ENCODE data around the gene CXCL11.

The CXCL11 gene

GRCh38 chr4:76024065-76024464 is 11.8 kb downstream of the CXCL11 start:
- H3K27ac ChIP-seq: no peak overlapping the region
- peaks cover 41% of the 10 kb centered on the region for H3K4me1 ChIP-seq (ENCODE audit: low read depth, poor library complexity, severe bottlenecking)
- H3K36me3 ChIP-seq (ENCODE audit: insufficient read depth): no peaks in the 10 kb centered on the region
- H3K27me3 ChIP-seq (ENCODE audit: insufficient read depth, low read depth): no peaks in the 10 kb centered on the region
- peak overlapping the region; percentile 43; the same call in 1 of the 2 replicates for H3K4me2 ChIP-seq
- H3K4me3 ChIP-seq (IDR thresholded peaks at IDR 0.05; ENCODE audit: insufficient read depth, low read depth, low read length): no peak overlapping the region
- no peaks in the 10 kb centered on the region for H3K79me2 ChIP-seq (ENCODE audit: insufficient read depth, low read depth)
- H2AFZ ChIP-seq (ENCODE audit: low read depth): no peak overlapping the region
- no peaks in the 10 kb centered on the region for H4K20me1 ChIP-seq (ENCODE audit: insufficient read depth)
- no peak overlapping the region for H3K9ac ChIP-seq
- TF ChIP-seq CTCF (conservative IDR thresholded peaks at IDR 0.05; ENCODE audit: low read depth, low read length): no peak

DNA sequence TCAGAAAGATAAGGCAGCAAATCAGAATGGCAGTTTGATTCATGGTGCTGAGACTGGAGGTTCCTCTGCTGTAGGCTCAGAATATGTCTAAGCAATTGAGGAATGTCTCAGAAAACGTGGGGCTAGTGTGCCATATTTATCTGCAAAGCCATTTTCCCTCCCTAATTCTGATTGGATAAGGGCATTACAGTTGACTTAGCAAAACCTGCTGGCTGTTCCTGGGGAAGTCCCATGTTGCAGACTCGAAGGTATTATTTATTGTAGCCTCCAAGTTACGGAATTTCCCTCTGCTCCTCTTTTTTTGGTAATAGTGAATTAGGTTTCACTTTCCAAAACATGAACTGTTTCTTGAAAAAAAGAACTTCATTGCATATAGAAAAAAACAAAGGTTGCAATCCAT is 12.5 kb downstream of the CXCL11 start, which contains the start of gene CXCL10:
TSS of gene CXCL10 (minus strand) at position 109 of the 400 bp plus-strand sequence. CDS start at position 43, 66 bp downstream.
- Histone ChIP-seq H3K4me2 (peak within 1 kb of the TSS; percentile 43), H3K9ac (no peak within 1 kb of the TSS), H2AFZ (ENCODE audit: low read depth) (0 out of 2 replicates have a peak within 1 kb of the TSS, but pooled peaks have one; percentile 11)

GRCh38 chr4:76022677-76023076 is 13.2 kb downstream of the CXCL11 start:
- H3K27ac ChIP-seq: no peak overlapping the region

More for the DNA sequence above, 12.5 kb downstream of the CXCL11 start, which contains the start of gene CXCL10:
- H4K20me1 ChIP-seq (ENCODE audit: insufficient read depth): no peaks in the 10 kb centered on the region
- H3K4me1 ChIP-seq (ENCODE audit: low read depth, poor library complexity, severe bottlenecking): peaks cover 34% of the 10 kb centered on the region
- H3K36me3 ChIP-seq (ENCODE audit: insufficient read depth): no peaks in the 10 kb centered on the region
- H3K4me3 ChIP-seq (IDR thresholded peaks at IDR 0.05; ENCODE audit: insufficient read depth, low read depth, low read length): no peak within 1 kb of the TSS
- H3K79me2 ChIP-seq (ENCODE audit: insufficient read depth, low read depth): no peaks in the 10 kb centered on the region
- H3K27me3 ChIP-seq (ENCODE audit: insufficient read depth, low read depth): no peaks in the 10 kb centered on the region
- no peak for TF ChIP-seq CTCF (conservative IDR thresholded peaks at IDR 0.05; ENCODE audit: low read depth, low read length)
- no peak within 1 kb of the TSS for H3K27ac ChIP-seq

DNA sequence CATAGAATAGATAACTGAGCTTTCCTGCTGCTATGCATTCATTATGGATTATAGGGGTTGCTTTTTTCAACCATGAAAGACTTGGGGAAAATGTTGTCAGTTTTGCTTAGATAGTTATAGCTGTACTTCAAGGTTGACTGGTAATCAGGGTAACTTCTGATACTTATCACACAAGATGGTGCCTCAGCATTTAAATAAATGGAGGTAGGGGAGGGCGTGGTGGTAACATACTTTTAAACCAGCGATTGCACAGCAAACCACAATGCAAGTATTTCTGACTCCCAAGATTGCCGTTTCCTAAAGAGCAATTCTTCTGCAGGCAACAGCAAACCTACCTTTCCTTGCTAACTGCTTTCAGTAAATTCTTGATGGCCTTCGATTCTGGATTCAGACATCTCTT is 13.8 kb downstream of the CXCL11 start:
- no peak overlapping the region for H3K4me3 ChIP-seq (IDR thresholded peaks at IDR 0.05; ENCODE audit: insufficient read depth, low read depth, low read length)

More at GRCh38 chr4:76022677-76023076, 13.2 kb downstream of the CXCL11 start:
- no peak for TF ChIP-seq CTCF (conservative IDR thresholded peaks at IDR 0.05; ENCODE audit: low read depth, low read length)
- no peak overlapping the region for H3K4me3 ChIP-seq (IDR thresholded peaks at IDR 0.05; ENCODE audit: insufficient read depth, low read depth, low read length)
- no peak overlapping the region for H2AFZ ChIP-seq (ENCODE audit: low read depth)
- H3K27me3 ChIP-seq (ENCODE audit: insufficient read depth, low read depth): no peaks in the 10 kb centered on the region
- no peak overlapping the region for H3K9ac ChIP-seq
- no peaks in the 10 kb centered on the region for H3K36me3 ChIP-seq (ENCODE audit: insufficient read depth)
- no peaks in the 10 kb centered on the region for H3K79me2 ChIP-seq (ENCODE audit: insufficient read depth, low read depth)
- no peaks in the 10 kb centered on the region for H4K20me1 ChIP-seq (ENCODE audit: insufficient read depth)
- H3K4me1 ChIP-seq (ENCODE audit: low read depth, poor library complexity, severe bottlenecking): peaks cover 29% of the 10 kb centered on the region
- H3K4me2 ChIP-seq: peak overlapping the region; percentile 43

More for the DNA sequence above, 13.8 kb downstream of the CXCL11 start:
- H3K4me2 ChIP-seq: no peak overlapping the region
- H3K27me3 ChIP-seq (ENCODE audit: insufficient read depth, low read depth): no peaks in the 10 kb centered on the region
- no peaks in the 10 kb centered on the region for H4K20me1 ChIP-seq (ENCODE audit: insufficient read depth)
- H3K79me2 ChIP-seq (ENCODE audit: insufficient read depth, low read depth): no peaks in the 10 kb centered on the region
- H3K36me3 ChIP-seq (ENCODE audit: insufficient read depth): no peaks in the 10 kb centered on the region
- H3K27ac ChIP-seq: no peak overlapping the region
- no peak overlapping the region for H2AFZ ChIP-seq (ENCODE audit: low read depth)
- H3K9ac ChIP-seq: no peak overlapping the region
- H3K4me1 ChIP-seq (ENCODE audit: low read depth, poor library complexity, severe bottlenecking): peaks cover 32% of the 10 kb centered on the region
- no peak for TF ChIP-seq CTCF (conservative IDR thresholded peaks at IDR 0.05; ENCODE audit: low read depth, low read length)
